ENCODE data around the gene EHD4.

EHD4 gene

GRCh38 chr15:41893422-41894250, 78.7 kb downstream of the EHD4 start, which contains the start of gene SPTBN5:
Gene SPTBN5 (minus strand): TSS chr15:41894053. CDS start chr15:41893497, 556 bp downstream.
- TF ChIP-seq CTCF (IDR thresholded peaks at IDR 0.05; ENCODE audit: low read length, missing control alignments): no peak
- DNase-seq (ENCODE audit: low read depth): no peak
- H3K4me3 ChIP-seq (replicated peaks; ENCODE audit: low read depth, low read length): no peak within 1 kb of the TSS

DNA sequence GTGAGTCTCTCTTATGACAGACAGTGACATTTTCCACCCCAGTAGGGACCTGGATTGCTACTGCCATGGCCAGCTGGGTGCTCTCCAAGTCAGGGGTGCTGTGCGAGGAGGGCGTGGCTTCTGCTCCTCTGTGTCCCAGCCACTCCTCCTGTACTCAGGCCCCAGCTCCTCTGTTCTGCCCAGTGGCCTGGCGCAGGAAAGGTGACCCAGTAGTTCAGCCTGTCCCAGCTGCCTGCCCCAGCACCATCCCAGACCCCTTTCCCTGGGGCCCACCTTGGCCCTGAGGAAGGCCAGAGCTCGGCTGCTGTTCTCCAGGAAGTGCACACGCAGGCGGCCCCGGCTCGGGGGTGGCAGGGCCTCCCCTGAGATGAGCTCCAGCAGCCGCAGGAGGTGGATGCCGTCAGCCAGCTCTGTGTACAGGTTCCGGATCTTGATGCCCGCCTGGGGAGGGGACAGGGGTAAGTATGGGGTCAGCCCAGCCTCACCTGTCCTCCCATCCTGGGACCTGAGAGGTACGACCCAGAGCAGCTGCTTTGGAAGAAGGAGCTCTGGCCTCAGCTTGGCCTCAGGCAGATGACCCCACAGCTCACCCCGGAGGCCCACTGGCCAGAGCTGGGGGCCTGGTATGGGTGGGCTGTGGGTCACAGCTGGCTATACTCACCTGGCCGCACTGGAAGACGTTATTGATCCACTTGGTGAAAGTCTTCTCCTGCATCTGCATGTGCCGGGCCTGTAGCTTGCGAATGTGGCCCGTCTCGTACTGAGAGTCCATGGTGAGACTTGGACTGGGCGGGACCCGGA, 79.5 kb downstream of the EHD4 start:
- H3K4me3 ChIP-seq (replicated peaks; ENCODE audit: low read depth, low read length): no peak overlapping the region
- DNase-seq (ENCODE audit: low read depth): no peak
- TF ChIP-seq CTCF (IDR thresholded peaks at IDR 0.05; ENCODE audit: low read length, missing control alignments): no peak

DNA sequence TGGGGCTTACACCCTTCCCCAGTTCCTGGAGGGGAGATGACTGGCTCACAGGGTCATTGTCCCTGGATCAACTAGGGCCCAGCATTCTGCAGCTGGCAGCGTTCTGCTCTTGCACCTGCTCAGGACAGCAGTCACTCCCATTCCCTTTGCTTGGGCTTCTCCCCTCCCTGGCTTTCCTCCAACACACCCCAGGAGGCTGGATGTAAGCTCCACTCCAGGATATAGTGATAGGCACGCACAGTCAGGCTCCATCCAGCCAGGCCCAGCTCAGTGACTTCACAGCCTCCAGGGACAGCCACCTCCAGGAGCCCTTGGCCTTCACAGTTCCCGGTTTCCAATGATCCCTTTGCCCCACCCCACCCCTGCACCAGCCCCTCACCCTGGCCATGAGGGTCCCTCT, 80.4 kb downstream of the EHD4 start:
- H3K4me3 ChIP-seq (replicated peaks; ENCODE audit: low read depth, low read length): no peak overlapping the region
- TF ChIP-seq CTCF (IDR thresholded peaks at IDR 0.05; ENCODE audit: low read length, missing control alignments): no peak
- DNase-seq (ENCODE audit: low read depth): no peak

- TF ChIP-seq CTCF (IDR thresholded peaks at IDR 0.05; ENCODE audit: low read length, missing control alignments): no peak
- DNase-seq (ENCODE audit: low read depth): no peak
Observed at GRCh38 chr15:41891226-41891625, 81.1 kb downstream of the EHD4 start.

GRCh38 chr15:41890050-41890690, 82.2 kb downstream of the EHD4 start:
- DNase-seq (ENCODE audit: low read depth): no peak
- no peak for TF ChIP-seq CTCF (IDR thresholded peaks at IDR 0.05; ENCODE audit: low read length, missing control alignments)
- no peak overlapping the region for H3K4me3 ChIP-seq (replicated peaks; ENCODE audit: low read depth, low read length)

More at GRCh38 chr15:41891226-41891625, 81.1 kb downstream of the EHD4 start:
- no peak overlapping the region for H3K4me3 ChIP-seq (replicated peaks; ENCODE audit: low read depth, low read length)

DNA sequence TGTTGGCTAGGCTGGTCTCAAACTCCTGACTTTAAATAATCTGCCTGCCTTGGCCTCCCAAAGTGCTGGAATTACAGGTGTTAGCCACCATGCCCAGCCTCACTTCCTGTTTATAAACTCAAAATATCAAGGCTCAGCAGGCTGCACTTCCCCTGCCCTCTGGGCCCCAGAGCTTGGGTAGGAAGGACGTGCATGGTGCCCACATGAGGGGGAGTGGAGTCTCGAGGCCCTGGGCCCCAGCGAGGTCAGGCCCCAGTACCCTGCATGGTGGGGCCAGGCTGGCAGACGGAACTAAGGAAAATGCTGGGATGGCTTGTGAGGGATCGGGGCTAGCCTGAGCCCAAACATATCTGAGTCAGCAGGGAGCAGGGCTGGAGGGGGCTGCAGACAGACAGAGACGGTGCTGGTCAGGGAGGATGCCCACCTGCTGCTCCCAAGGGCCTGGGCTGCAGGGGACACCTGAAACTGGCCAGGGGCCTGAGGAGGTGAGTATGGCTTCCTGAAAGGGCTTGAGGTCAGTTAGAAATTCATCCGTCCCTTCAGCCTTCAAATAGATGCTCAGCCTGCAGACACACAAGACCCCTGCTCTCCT, 83.6 kb downstream of the EHD4 start:
- no peak for TF ChIP-seq CTCF (IDR thresholded peaks at IDR 0.05; ENCODE audit: low read length, missing control alignments)
- no peak for DNase-seq (ENCODE audit: low read depth)
- no peak overlapping the region for H3K4me3 ChIP-seq (replicated peaks; ENCODE audit: low read depth, low read length)

Measured in fibroblast of pulmonary artery (primary cell).